Fibroblast of the aortic adventitia (primary cell): ENCODE data around the gene DNAH8. TPM values are rescaled to one million over a fixed set of nuclear protein-coding genes. Genes with fewer than 3 reads are reported as not detected.

Experiments used
- DNase-seq: peaks from one replicate; pipeline ENCODE4 v3.0.0-alpha.2; 2010; ENCODE audit warnings: low read depth
- H3K4me3 ChIP-seq: 2 replicates; pipeline ENCODE4 v1.5.1; 2011; ENCODE audit warnings: low read depth, mild to moderate bottlenecking, control low read depth, low read length, moderate library complexity
- CTCF ChIP-seq: IDR thresholded peaks from 2 replicates; pipeline ENCODE4 v1.5.1; 2011; ENCODE audit warnings: mild to moderate bottlenecking, low read length, control low read depth, inconsistent platforms; ENCODE audit not compliant: insufficient read depth
- total RNA-seq: library from RNA; depleted of rRNA; stranded (reverse); fragments of >200 nt; gene quantifications from 2 replicates; pipeline ENCODE4 v1.2.3, GENCODE V29; 2012; ENCODE audit warnings: low replicate concordance

The DNAH8 gene
- total RNA-seq, 1 donor, result not detected

- no peak overlapping the region for H3K4me3 ChIP-seq
- DNase-seq, result no peak
- TF ChIP-seq CTCF, result no peak
Measured at GRCh38 chr6:38760097-38760496, 45.0 kb downstream of the DNAH8 start.

- H3K4me3 ChIP-seq, result no peak overlapping the region
- TF ChIP-seq CTCF, result no peak
- DNase-seq, result no peak
Measured at GRCh38 chr6:38762848-38763247, 47.7 kb downstream of the DNAH8 start.

GRCh38 chr6:38767560-38767959 lies 52.4 kb downstream of the DNAH8 start:
- TF ChIP-seq CTCF, result no peak
- DNase-seq, result no peak
- no peak overlapping the region for H3K4me3 ChIP-seq

GRCh38 chr6:38773338-38773737 lies 58.2 kb downstream of the DNAH8 start:
- no peak for DNase-seq
- TF ChIP-seq CTCF, result no peak
- no peak overlapping the region for H3K4me3 ChIP-seq

GRCh38 chr6:38774929-38775707 lies 60.0 kb downstream of the DNAH8 start:
- no peak overlapping the region for H3K4me3 ChIP-seq
- DNase-seq, result no peak
- no peak for TF ChIP-seq CTCF

- H3K4me3 ChIP-seq, result no peak overlapping the region
- TF ChIP-seq CTCF, result no peak
- no peak for DNase-seq
Measured at GRCh38 chr6:38775870-38776269, 60.8 kb downstream of the DNAH8 start.

GRCh38 chr6:38776515-38776914 lies 61.4 kb downstream of the DNAH8 start:
- DNase-seq, result peak; percentile 0
- no peak for TF ChIP-seq CTCF
- H3K4me3 ChIP-seq, result no peak overlapping the region
